ENCODE data around the gene PKP2.

Gene PKP2

DNA sequence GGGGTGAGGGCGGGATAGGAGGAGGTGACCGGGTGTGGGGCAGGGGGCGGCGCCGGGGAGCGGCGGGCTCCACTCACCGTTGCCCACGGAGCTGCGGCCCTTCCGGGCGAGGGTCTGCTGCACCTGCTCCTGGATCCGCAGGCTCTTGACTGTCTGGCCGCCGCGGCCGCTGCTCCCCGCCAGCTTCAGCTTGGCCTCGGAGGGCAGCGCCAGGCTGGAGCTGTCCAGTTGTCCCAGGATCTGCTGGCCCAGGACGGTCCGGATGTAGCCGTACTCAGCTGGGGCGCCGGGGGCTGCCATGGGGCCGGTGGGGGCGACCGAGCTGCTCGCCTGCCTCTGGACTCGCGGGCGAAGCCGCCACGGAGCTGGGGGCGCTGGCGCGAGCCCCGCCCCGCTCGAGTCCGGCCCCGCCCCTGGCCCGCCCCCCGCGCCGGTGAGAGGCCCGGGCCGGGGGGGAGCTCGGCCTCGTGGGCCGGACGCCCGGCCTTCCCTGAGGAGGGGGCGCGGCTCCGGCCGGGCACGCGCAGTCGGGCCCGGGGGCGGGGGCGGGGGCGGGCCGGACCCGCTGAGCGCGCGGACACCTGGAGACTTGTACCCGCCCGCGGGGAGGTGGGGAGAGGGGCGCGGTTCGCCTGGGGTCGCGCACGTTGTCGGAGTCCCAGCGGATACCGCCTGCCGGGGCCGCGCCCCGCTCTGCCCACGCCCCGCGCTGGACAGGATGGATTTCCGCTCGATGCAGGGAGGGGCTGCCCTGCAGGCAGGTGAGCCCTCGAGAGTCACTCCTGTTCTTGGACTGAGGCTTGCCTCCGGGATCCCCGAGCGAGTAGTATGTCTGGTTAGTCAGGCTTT is at the start of gene PKP2:
Gene PKP2 (minus strand): TSS at position 346 of the 849 bp plus-strand sequence. CDS start 46 bp downstream, at position 300.
- DNase-seq, result no peak

DNA sequence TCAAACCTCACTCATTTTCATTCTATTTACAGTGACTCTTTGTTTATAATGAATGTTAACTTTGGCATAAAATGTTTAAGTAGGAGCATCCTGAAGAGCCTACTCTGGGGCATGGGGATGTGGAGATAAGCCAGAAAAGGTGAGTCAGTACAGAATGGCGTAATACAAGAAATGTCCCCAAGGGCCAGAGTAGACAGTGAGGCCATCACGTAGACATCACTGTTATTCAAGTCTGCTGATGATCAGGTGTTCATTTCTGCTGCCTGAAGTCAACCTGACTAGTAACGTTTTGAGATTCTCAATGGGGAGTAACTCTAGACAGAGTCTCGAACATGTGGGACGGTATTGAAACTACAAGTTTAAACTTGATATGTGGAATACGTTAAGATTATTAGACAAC is 47.6 kb upstream of the PKP2 start:
- DNase-seq, result no peak

DNA sequence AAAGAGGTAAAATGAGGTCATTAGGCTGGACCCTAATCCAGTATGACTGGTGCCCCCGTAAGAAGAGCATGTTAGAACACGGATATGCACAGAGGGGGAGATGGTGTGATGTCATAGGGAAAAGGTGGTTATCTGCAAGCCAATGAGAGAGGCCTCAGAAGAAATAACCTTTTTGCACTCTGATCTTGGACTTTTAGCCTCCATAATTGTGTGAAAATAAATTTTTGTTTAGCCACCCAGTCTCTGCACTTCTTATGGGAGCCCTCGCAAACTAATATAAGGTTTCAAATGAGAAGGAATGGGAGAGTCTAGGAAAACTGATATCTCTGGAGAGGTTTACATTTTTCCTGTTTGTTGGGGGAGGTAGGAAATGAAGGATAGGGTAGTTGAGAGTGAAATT is 43.2 kb upstream of the PKP2 start:
- no peak for DNase-seq

DNA sequence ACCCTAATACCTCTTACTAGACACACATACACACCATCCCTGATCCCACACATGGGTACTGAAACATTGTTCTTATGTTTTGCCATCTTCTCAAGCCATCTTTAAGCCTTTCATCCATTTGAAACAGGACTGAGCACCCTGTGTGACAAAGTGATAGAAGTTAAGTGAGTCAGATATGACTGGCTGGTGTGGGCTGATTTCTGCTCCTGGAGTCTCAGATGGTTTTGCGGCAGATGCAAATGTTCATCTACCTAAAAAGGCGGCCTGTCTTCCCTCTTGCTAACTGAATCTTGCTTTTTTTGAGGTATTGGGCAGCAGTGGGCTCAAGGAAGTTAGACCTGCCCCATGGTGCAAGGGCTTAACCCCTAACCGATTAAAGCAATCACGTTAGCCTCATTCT is 30.4 kb upstream of the PKP2 start:
- DNase-seq, result no peak

DNA sequence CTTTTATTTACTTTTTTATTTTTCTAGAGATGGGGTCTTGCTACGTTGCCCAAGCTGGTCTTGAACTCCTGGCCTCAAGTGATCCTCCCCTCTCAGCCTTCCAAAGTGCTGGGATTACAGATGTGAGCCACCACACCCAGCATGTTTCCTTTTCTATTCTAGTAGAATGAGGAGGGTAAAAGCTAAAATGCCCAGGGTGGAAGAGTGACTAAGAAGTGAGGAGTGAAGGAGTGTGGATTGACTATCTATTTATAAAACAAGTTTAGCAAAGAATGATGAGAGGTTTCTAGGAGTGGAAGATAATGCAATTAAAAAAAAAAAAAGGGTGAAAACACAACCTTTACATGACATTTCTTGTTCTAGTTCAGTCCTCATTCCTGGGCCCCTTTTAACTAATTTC is 29.8 kb upstream of the PKP2 start:
- DNase-seq, result no peak

DNA sequence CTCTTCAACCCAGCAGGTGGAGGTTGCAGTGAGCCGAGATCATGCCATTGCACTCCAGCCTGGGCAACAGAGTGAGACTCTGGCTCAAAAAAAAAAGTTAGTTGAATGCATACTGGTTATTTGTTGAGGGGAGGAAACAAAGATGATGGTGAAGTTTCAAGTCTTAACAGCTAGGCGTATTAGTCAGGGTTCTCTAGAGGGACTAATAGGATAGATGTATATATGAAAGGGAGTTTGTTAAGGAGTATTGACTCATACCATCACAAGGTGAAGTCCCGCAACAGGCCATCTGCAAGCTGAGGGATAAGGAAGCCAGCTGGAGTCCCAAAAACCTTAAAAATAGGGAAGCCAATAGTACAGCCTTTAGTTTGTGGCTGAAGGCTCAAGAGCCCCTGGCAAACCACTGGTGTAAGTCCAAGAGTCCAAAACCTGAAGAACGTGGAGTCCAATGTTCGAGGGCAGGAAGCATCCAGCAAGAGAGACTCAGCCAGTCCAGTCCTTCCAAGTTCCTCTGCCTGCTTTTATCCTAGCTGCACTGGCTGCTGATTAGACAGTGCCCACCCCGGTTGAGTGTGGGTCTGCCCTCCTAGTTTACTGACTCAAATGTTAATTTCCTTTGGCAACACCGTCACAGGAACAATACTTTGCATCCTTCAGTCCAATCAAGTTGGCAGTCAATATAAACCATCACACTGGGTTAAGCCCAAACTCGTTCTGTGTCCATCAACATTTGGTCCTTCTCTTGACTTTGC is 26.1 kb upstream of the PKP2 start:
- DNase-seq, result no peak

DNA sequence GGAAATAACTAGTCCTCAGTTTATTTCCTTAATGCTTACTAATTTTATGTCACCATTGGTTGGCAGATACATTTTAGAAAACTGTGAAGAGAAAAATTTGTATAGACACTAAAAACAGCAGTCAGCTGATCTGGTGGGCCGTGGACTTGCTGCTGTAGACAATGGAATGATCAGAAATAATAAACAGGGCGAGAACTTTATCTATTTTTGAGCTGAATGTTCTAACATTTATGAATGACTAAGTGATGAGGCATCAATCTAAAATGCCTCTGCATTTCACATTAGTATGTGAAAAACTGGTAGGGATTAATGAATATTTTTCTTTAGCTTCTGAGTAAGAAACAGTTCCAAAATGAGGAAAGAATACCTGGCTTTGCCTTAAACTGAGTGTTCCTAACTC is 24.8 kb upstream of the PKP2 start:
- no peak for DNase-seq

DNA sequence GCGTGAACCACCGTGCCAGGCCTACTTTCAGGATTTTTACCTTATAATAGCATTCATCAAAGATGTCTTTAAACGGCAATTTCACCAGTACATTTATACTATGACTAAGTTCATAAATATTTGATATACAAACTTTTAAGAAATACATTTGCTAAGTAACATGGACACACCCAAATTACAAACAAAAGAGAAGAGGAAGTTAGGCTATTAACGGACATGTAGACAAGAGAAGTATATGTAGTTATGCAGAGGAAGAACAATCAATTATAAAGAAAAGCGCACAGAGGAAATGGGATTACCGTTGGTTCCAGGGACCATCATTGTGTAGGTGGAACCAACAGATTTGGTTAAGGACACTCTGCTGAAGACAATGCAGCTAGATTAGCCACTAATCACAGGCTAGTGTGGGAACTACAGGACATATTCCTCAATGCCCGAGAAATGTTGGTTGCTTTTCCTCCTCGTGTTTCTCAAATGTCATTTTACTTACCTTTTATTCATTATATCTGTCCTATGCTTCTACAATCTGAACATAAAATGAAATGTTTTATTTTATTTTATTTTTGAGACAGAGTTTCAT is 24.0 kb upstream of the PKP2 start:
- DNase-seq, result no peak

DNA sequence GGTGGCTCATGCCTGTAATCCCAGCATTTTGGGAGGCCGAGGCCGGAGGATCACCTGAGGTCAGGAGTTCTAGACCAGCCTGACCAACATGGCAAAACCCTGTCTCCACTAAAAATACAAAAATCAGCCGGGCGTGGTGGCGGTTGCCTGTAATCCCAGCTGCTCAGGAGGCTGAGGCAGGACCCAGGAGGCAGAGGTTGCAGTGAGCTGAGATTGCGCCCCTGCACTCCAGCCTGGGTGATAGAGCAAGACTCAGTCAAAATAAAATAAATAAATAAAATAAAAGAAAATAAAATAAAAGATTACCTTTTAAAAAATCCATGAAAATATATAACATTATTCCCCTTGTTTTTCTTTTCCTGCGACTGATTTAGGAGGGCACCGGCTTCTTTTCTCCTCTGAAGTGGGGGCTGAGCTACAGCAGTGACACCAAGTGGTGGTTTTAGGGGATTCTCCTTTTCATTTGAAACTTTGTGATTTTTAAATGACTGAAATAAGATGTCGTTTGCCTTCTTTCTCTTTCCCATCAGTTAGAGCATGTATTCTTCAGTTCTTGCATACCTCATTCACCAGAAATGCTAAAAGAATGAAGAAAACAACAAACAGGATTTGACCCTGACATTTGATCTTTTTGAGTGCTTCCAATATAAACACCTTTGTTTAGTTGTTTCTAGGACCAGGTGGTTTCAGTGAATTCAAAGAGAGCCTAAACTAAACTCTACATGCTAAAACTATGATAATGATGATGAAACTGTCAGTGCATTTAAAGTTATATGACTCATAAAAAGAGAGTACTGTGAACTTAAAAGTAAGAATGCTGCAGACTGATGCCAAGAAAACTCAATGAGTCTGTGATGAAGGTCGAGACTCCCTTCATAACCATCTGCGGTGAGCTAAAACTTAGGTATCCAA is 22.6 kb upstream of the PKP2 start:
- DNase-seq, result no peak

DNA sequence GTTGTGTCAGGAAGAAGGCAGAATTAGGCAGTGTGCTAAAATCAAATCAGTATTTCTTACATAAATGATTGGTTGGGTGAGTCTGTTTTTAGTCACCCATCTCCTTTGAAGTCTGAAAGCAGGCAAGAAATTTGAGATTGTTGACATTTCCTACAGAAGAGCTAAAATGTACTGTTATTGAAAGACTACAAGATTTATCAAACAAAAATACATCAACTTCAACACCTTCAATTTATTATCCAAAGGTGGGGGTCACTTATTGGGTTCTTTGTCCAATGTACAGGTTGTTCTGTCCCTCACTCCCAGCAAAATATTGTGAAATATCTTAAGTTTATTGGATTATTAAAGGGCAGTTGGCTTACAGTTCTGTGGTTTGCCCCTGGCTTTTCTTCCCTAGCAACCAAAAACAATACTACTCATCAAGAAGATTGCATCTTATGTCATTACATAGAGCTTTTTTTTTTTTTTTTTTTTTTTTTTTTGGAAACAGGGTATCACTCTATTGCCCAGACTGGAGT is 20.6 kb upstream of the PKP2 start:
- DNase-seq, result no peak

DNA sequence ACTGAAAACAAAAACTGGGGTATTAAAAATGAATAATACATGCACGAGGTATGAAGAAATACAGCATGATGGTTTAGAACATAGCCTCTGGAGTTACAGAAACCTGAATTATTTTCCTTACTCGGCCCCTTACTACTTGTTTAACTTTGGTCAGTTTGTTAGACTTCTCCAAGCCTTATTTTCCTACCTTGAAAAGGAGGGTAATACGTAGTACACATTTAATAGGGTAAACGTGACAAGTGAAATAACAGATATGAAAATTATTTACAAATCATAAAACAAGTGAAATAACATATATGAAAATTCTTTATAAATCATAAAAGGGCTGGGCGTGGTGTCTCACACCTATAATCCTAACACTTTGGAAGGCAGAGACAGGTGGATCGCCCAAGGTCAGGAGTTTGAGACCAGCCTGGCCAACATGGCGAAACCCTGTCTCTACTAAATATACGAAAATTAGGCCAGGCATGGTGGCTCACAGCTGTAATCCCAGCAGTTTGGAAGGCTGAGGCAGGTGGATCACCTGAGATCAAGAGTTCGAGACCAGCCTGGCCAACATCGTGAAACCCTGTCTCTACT is 11.4 kb upstream of the PKP2 start:
- DNase-seq, result no peak

DNA sequence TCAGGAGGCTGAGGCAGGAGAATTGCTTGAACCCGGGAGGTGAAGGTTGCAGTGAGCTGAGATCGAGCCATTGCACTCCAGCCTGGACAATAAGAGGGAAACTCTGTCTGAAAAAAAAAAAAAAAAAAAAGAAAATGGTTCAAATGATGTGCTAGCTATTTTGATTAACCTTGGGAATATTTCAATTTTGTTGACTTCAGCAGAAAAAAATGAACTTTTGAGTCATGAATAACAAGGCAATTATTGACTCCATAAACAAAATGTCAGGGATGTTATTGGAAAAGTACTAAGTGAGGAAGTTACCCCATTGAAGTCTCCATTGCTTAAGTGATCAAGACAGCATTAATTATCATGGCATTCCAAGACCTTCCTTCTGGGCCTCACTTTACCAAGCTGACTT is 10.6 kb upstream of the PKP2 start:
- DNase-seq, result no peak

DNA sequence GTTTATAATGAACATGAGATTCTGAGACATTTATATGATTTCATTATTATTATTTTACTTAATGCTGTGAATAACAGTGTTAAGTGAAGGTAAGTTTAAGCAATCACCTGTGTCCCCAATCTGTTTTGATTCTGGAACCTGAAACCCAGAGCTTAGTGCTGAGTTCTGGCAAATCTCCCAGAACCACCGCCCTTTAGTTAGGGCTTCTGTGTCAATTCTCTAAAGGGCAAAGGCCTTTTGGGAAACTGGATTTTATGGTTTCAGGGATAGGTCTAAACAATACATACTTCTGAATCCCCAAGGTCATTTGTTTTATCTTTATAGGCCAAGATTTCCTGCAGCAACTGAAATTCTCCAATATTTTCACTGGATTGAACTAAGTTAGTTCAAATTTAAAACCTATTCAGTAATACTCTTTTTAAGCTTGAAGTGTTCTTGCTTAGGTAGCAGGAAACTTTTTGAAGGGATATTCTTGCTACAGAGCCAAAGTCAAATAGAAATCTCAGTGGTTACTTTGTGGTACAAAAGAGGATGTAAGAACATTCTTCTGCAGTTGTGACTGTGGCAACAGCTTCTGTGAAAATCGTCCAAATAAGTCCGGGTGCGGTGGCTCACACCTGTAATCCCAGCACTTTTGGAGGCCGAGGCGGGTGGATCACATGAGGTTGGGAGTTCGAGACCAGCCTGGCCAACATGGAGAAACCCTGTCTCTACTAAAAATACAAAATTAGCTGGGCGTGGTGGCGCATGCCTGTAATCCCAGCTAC is 10.0 kb upstream of the PKP2 start:
- no peak for DNase-seq

DNA sequence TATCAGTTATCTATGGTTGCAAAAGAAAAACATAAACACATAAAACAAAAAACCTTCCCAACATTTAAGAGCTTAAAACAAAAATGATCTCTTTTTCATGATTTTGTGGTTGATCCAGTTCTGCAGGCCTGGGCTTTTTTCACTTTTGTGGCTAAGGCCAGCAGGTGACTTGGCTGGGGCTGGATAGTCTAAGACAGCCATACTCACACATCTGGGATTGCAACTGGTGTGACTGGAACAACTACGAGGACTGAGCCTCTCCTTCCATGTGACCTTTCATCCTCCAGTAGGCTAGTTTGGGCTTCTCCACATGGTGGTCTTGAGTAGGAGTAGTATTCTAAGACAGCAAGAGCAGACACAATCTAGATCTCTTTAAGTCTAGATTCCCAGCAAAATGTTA is 7.2 kb upstream of the PKP2 start:
- no peak for DNase-seq

DNA sequence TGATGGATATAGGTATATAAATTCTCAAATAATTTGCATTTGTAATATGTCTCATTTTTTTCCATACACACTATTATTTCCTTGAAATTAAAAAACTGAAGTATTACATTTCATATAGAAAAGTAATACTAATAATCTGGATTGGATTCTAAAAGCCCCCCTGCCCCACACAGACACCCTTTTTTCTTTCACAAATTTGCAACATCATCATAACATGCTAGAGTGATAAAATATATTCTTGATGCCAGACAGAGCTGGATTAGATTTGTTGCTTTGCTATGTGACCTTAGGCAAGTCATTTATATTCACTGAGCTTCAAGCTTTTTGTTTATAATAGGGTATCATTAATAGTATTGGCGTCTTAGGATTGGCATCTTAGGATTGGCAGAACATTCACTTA is 6.7 kb upstream of the PKP2 start:
- no peak for DNase-seq

DNA sequence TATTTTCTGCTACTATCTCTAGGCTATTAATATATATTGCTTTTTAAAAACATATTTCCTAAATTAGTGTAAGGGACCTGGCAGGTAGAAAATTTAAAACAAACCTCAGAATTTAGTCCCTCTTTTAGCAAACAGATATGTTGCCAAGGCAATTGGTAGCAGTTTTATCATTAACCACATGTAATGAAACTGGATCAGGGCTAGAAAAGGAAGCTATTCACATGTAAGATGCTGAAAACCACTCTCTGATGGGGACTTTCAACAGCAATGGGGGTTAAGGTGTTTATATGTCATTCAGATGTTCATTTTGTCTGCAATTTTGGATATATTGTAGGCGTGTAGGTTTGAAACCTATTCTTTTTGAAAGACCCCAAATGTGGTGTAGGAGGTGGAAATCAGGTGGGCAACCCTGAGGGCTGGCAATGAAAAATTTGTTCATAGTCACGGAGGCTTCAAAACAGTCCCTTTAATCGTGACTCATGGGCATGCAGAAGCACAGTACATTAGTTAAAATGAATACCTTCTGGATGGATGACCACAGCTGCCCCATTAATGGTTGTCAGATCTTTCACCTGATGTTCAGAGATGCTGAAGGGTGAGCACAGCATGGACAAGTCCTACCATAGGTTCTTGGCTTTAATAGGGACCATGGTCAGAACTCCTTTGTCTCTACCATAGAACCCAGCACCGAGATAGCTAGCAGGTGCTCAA is 5.9 kb upstream of the PKP2 start:
- DNase-seq, result no peak

DNA sequence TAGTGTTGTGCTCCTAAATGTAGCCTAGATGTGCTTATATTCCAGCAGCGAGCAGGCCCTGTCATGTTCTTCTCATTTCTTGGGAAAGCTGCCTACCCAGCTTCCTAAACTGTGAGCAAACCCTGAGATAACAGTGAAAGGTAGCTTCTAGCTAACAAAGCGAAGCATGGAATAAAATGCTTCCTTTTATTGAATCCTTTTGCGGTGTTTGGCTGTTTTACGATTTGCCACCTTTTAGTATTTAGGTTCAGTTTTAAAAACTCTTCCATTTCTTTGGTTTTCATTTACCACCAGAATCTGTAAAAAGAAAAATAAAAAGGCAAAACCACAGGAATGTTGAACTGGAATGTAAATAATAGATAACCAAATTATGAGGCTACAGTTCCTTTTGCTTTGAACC is 5.0 kb upstream of the PKP2 start:
- no peak for DNase-seq

DNA sequence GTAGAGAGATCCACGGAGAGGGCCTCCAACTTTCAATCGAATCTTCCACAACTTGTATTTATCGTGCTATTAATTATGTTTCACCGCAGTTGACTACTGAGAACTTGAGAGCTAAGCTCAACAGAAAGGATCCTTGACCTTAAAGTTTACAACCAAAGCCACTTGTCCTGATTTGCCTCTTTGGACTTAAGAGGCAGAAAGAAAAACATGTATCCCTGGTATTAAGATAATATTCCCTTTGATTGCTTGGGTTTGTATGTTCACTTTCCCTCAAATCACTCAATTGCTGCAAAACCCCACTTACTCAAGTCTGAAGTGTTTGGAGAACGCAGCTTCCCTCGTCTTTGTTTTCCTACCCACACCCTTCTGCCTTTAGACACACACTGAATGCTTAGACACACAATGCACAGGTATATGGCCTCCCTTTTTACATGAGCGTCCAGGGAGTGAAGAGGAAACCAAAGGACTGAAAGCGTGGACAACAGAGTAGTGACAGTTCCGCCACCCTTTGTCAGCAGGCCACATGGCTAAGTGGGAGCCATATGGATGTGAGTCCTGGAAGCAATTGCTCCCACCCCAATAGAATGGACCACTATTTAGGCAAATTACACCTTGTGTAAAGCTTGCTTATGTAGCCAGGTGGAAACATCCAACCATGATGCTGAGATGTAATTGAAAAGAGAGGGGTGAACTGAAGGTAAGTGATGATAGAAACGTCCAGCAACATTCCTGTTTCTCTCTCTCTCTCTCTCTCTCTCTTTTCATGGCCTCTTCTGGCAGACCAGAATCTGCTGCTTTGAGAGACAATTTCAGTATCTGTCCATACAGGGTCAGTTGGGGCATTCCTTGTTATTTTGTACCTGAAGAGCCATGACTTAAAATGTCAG is 1.4 kb upstream of the PKP2 start:
- DNase-seq, result no peak

DNA sequence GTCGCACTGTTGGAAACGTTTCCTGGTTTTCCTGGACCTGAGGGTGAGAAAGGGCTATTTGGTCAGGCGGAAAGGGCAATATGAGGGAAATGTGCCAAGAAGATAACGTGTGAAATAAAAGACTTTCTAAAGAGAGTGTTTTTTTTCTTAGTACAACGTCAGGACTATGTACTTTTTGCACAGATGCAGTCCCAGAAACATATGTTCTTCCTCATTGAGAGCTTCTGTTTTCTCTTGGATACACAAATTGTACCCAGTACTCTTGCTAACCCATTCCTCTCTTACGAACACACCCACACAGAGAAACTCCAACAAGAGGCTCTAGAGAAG is 669 bp upstream of the PKP2 start:
- DNase-seq, result no peak

Data from amniotic stem cell (primary cell).